Activated CD4-positive, alpha-beta T cell treated with anti-CD3 and anti-CD28 coated beads, Interleukin-2, amount 50 U/mL, for 24 hours (primary cell): ENCODE measurements around the gene KICS2.

Source experiments
- DNase-seq, 2 donors: peaks; one replicate each; pipeline ENCODE4 v3.0.0-alpha.2; 2020; ENCODE audit warnings: low read depth in 1 of 2, low spot score in 1 of 2

Gene KICS2

GRCh38 chr12:64175254-64175945 lies 46.7 kb downstream of the KICS2 start:
- DNase-seq, result no peak

GRCh38 chr12:64173456-64173855 lies 48.6 kb downstream of the KICS2 start:
- no peak for DNase-seq
